GM12872 (cell line): ENCODE data around the gene GABRG3.

Experiments
- CTCF ChIP-seq: IDR thresholded peaks from 3 replicates; pipeline ENCODE4 v1.5.1; 2011; ENCODE audit warnings: low read depth, mild to moderate bottlenecking, low read length, moderate library complexity; ENCODE audit not compliant: insufficient read depth

The GABRG3 gene

GRCh38 chr15:26936502-26936901 lies 34.5 kb upstream of the GABRG3 start:
- no peak for TF ChIP-seq CTCF

- no peak for TF ChIP-seq CTCF
These were observed 33.8 kb upstream of the GABRG3 start for GRCh38 chr15:26937134-26937533.

- no peak for TF ChIP-seq CTCF
These were observed 31.6 kb upstream of the GABRG3 start for GRCh38 chr15:26939398-26939797.

GRCh38 chr15:26941489-26941888 lies 29.5 kb upstream of the GABRG3 start:
- no peak for TF ChIP-seq CTCF

GRCh38 chr15:26943866-26944265 lies 27.1 kb upstream of the GABRG3 start:
- TF ChIP-seq CTCF, result no peak

- TF ChIP-seq CTCF, result no peak
These were observed 25.9 kb upstream of the GABRG3 start for GRCh38 chr15:26945046-26945445.

- no peak for TF ChIP-seq CTCF
These were observed 21.0 kb upstream of the GABRG3 start for GRCh38 chr15:26950001-26950400.

GRCh38 chr15:26954403-26954802 lies 16.6 kb upstream of the GABRG3 start:
- TF ChIP-seq CTCF, result no peak
